GM04503 (cell line): ENCODE results near the gene TRMT10A.

Source experiments
- DNase-seq: peaks from one replicate; pipeline ENCODE4 v3.0.0-alpha.2; 2012; ENCODE audit warnings: low read depth

TRMT10A gene

GRCh38 chr4:99563310-99564186 is at the start of gene TRMT10A:
TRMT10A (minus strand) TSS chr4:99564039; CDS start chr4:99559338, 4,701 bp downstream.
- DNase-seq: peak; percentile 90

GRCh38 chr4:99612704-99613103 is 48.9 kb upstream of the TRMT10A start:
- DNase-seq: no peak

GRCh38 chr4:99612281-99612680 is 48.4 kb upstream of the TRMT10A start:
- DNase-seq: no peak

- no peak for DNase-seq
Observed at GRCh38 chr4:99610605-99611175, 46.9 kb upstream of the TRMT10A start.

GRCh38 chr4:99608417-99608816 is 44.6 kb upstream of the TRMT10A start:
- DNase-seq: no peak

GRCh38 chr4:99606716-99607115 is 42.9 kb upstream of the TRMT10A start:
- no peak for DNase-seq

GRCh38 chr4:99594818-99595217 is 31.0 kb upstream of the TRMT10A start:
- no peak for DNase-seq

- no peak for DNase-seq
Observed at GRCh38 chr4:99593781-99594641, 30.2 kb upstream of the TRMT10A start.

- no peak for DNase-seq
Observed at GRCh38 chr4:99591757-99592156, 27.9 kb upstream of the TRMT10A start.

GRCh38 chr4:99587803-99588202 is 24.0 kb upstream of the TRMT10A start:
- no peak for DNase-seq

- DNase-seq: no peak
Observed at GRCh38 chr4:99587309-99587708, 23.5 kb upstream of the TRMT10A start.

GRCh38 chr4:99586797-99587196 is 23.0 kb upstream of the TRMT10A start:
- DNase-seq: no peak

GRCh38 chr4:99586322-99586721 is 22.5 kb upstream of the TRMT10A start:
- no peak for DNase-seq

GRCh38 chr4:99585516-99585915 is 21.7 kb upstream of the TRMT10A start:
- DNase-seq: no peak

GRCh38 chr4:99578714-99579113 is 14.9 kb upstream of the TRMT10A start:
- DNase-seq: no peak

GRCh38 chr4:99574530-99575324 is 10.9 kb upstream of the TRMT10A start, which contains the start of gene MTTP:
MTTP (plus strand) TSS chr4:99574824; CDS start chr4:99574910, 86 bp downstream.
- no peak for DNase-seq

- no peak for DNase-seq
Observed at GRCh38 chr4:99573735-99574368, 10.0 kb upstream of the TRMT10A start.

GRCh38 chr4:99572527-99573240 is 8.8 kb upstream of the TRMT10A start:
- no peak for DNase-seq

GRCh38 chr4:99571883-99572282 is 8.0 kb upstream of the TRMT10A start:
- DNase-seq: no peak

GRCh38 chr4:99564921-99565320 is 1.1 kb upstream of the TRMT10A start:
- DNase-seq: no peak

- no peak for DNase-seq
Observed at GRCh38 chr4:99552872-99553271, 11.0 kb downstream of the TRMT10A start.
